GM03348 (cell line): ENCODE measurements around the gene PSMD14.

Experiments
- DNase-seq: peaks from one replicate; pipeline ENCODE4 v3.0.0; 2012; ENCODE audit warnings: low spot score

Gene PSMD14

GRCh38 chr2:161419638-161420190 is 111.5 kb downstream of the PSMD14 start:
- no peak for DNase-seq

DNA sequence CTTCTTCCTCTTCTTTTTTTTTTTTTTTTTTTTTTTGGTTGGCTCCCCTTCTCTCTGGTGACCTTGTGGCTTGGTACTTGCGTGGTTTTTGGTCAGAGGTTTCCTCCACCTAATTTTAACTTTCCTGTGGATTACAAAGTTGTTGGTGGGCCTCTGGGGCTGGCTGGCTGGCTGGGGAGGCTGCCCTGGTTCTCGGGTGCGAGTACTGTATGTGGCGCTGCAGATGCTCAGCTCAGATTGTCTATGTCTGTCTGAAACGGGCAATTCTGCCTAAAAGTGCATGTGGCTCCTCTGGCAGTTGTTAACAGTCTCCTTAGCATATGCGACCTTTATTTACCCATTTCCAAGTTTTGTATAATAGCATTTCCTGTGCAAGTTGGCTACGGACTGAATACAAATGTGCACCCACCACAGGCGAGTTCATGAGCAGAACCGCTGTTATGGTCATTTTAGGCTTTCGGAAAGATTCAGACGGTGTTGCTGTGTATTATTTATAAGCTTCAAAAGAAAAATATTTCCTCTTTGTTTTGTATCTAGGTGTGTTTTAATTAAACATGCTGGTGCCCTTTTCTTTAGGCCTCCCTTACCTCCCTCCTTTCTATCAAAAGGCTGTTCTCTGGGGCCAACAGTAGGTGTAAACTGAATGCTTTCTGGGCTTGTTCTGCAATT is 112.3 kb downstream of the PSMD14 start:
- DNase-seq = no peak

GRCh38 chr2:161421686-161422085 is 113.5 kb downstream of the PSMD14 start:
- no peak for DNase-seq

GRCh38 chr2:161422816-161423403 is 114.7 kb downstream of the PSMD14 start:
- DNase-seq = no peak

GRCh38 chr2:161423421-161424393 is 115.5 kb downstream of the PSMD14 start:
- peak; percentile 35 for DNase-seq

DNA sequence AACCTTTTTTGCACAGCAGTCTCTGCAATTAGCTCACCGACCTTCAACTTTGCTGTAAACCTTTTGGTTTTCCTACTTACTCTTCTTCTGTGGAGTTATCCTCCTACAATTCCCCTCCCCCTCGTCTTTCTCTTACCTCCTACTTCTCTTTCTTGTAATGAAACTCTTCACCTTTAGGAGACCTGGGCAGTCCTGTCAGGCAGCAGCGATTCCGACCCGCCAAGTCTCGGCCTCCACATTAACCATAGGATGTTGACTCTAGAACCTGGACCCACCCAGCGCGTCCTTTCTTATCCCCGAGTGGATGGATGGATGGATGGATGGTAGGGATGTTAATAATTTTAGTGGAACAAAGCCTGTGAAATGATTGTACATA is 116.2 kb downstream of the PSMD14 start:
- no peak for DNase-seq

GRCh38 chr2:161424891-161425727 is 116.9 kb downstream of the PSMD14 start:
- no peak for DNase-seq

GRCh38 chr2:161425728-161426454 is 117.7 kb downstream of the PSMD14 start:
- DNase-seq = no peak

DNA sequence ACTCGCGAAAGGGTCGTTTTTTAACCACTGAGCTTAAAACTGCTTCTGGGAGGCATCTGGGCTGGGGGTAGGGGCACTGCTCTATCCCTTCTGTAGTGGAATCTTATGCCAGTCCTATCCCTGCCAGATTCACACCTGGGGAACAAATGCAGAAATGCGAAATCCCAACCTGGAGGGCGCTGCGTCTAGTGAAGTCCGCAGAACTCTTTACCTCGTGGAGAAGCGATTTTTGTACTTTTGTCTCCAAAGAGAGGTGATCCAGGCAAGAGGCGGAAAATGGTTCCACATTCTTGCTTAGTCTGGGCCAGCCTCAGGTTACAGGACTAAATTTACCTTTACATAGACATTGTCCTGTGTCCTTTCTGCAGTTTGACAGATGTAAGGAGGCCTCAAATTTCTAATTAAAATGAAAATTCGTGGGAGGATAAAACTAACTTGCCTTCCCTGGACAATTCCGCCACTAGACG is 118.3 kb downstream of the PSMD14 start:
- DNase-seq = peak; percentile 66

GRCh38 chr2:161426922-161427663 is 118.9 kb downstream of the PSMD14 start:
- peak; percentile 38 for DNase-seq

DNA sequence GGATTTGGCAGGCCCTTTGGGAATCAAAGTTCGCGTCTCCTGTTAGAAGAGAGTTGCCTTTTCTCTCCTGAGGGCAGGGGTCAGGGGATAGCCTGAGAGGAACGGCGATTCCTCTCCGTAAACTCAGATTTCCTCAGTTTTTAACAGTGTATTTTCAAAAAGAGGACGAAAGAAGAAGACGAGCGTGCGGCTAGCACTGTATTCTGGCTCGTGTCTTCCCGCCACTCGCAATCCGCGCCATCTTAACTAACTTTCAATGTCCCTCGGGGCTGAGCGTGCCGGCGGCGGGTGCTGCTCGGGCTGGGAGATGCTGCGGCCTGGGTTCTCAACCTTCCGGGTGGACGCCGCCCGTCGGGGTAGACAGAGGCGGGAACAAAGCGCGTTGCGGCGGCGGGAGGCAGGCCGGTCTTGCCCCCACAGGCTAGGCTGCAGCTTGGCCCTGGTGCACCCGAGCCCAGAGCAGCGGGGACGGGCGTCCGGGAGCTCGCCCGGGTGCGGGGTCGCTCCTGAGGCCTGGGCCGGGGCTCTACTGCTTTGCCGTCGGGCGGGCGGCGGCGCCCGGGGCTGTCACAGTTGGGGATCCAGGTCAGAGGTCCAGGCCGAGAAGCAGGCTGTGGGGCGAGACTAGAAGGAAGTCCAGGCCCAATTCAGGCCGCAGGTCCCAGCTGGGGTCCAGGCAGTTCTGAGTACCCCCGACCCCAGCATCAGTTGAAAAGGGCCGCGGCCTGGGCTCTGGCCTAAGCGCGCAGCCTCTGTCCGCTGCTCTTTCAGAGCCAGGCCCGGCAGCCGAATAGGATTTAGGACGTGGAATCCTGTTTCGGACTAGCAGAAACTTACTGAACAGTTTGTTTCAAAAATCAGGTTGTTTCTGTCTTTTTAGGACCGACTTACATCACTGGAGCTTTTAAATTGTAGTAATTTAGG is 119.7 kb downstream of the PSMD14 start:
- DNase-seq = no peak

DNA sequence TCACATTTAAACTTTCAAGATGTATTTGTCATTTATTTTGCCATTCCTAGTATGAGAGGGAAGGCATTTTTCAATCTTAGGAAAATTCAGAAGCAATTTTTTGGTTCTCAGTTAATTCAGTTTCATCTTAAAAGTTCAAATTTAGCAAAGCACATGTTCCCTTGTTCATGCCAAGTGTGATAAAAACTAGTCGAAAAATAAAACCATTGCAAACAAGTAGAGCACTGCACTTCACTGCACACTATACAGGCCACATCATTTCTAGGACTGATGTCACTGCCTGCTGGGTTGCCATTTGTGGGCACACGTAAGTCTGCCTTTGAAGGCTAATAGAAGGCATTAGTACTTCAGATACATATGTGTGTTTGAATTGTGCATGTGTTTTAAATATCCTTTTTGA is 122.2 kb downstream of the PSMD14 start:
- no peak for DNase-seq

DNA sequence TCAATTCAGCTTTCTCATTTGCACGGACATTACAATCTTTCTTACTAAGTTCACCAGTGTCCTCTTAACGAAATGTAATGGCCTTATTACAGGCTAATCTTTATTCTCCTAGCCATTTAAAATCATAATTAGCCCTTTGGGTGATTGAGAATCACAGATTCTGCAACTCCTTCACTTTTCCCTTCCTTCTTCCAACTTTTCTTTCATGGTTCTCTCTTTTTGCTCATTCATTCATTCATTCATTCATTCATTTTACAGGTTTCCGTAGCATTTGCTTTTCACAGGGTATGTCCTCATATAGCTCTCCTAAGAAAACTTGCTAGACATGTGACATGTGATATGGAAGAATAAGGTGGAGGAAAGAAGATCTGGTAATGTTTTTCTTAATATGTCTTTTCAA is 123.9 kb downstream of the PSMD14 start:
- DNase-seq = no peak

DNA sequence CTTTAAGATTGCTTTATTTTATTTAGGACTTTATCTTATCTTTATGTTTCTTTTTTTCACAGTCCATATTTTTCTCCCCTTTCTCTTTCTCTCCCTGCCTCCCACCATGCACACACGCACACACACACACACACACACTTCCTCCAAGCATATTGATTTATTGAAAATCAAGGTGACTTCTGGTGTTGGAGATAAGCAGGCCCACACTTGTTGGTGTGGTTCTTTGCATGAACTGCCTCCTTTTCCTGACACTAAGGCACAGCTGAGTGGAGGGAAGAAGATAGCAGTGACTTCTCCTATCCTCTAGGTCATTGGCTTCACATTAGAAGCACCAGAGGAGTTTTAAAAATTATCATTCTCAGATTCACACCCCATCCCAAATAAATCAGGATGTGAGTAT is 125.9 kb downstream of the PSMD14 start:
- DNase-seq = no peak

- peak; percentile 68 for DNase-seq
These were observed 128.2 kb downstream of the PSMD14 start for GRCh38 chr2:161436411-161436810.

DNA sequence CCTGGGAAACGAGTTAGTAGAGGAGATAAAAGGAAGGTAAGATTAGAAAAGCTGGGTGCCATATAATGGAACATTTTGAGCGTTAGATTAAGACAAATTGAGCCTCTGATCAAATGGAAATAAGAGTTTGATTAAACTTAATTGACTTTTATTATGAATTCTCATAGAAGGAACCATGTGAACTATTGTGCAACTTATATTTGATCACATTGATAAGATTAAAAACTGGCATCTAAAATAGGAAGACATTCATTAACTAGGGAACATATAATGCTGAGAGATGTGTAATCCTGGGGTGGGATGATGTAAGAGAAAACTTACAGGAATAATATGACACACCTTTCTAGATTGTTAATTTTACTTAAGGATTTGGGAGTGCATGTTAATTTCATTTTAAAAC is 130.4 kb downstream of the PSMD14 start:
- no peak for DNase-seq

DNA sequence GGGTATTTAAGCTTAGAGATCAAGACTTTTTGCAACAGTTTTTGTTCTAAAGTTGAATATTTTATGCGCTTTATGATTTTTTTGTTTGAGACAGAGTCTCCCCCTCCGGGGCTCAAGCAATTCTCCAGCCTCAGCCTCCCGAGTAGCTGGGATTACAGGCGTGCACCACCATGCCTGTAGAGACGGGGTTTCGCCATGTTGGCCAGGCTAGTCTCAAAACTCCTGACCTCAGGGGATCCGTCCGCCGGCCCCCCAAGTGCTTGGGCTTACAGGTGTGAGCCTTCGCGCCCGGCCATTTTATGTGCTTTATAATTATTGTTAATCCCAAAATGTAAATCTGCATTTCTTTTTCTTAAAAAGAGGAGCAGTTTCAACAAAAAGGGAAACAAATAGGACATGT is 136.9 kb downstream of the PSMD14 start:
- no peak for DNase-seq

GRCh38 chr2:161448431-161448830 is 140.2 kb downstream of the PSMD14 start:
- DNase-seq = no peak
